ENCODE measurements around the gene ASAP2.

Gene ASAP2

DNA sequence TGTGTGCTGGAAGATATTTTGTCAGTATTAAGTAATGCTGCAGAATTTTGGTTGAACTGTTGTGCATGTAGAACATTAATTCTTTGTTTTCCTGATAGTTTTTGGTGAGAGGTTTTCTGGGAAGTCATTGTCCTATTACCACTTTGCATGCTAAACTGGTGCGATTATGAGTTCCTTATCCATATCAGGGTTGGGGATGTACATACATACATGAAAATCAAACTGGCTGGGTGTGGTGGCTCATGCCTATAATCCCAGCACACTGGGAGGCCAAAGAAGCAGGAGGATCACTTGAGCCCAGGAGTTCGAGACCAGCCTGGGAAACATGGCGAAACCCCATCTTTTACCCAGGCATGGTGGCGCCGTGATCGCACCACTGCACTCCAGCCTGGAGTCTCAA is 34.6 kb downstream of the ASAP2 start:
- Histone ChIP-seq H3K4me3 (ENCODE audit: low read depth, low read length, poor library complexity, severe bottlenecking) (no peak overlapping the region), H3K9me2 (ENCODE audit: low read depth, low read length) (no peaks in the 10 kb centered on the region), H3K27me3 (ENCODE audit: insufficient read depth, low read length) (no peaks in the 10 kb centered on the region), H2AFZ (ENCODE audit: low read length) (no peak overlapping the region), H3K4me2 (ENCODE audit: low read length) (no peak overlapping the region), H3K4me1 (ENCODE audit: insufficient read depth, low read length, severe bottlenecking) (no peaks in the 10 kb centered on the region), H3K27ac (ENCODE audit: low read depth, low read length, poor library complexity, severe bottlenecking) (no peak overlapping the region), H4K20me1 (ENCODE audit: insufficient read depth, low read length) (no peaks in the 10 kb centered on the region), H3K9ac (ENCODE audit: low read length) (no peak overlapping the region), H3K9me3 (ENCODE audit: low read length) (no peaks in the 10 kb centered on the region), H3F3A (ENCODE audit: insufficient read depth, low read length) (no peaks in the 10 kb centered on the region), H3K79me2 (ENCODE audit: insufficient read depth, low read length) (no peaks in the 10 kb centered on the region), H3K36me3 (ENCODE audit: insufficient read depth, low read length) (no peaks in the 10 kb centered on the region)
- TF ChIP-seq EZH2 (IDR thresholded peaks at IDR 0.05; ENCODE audit: borderline replicate concordance, low read length) = no peak
- TF ChIP-seq, protein P1, sequence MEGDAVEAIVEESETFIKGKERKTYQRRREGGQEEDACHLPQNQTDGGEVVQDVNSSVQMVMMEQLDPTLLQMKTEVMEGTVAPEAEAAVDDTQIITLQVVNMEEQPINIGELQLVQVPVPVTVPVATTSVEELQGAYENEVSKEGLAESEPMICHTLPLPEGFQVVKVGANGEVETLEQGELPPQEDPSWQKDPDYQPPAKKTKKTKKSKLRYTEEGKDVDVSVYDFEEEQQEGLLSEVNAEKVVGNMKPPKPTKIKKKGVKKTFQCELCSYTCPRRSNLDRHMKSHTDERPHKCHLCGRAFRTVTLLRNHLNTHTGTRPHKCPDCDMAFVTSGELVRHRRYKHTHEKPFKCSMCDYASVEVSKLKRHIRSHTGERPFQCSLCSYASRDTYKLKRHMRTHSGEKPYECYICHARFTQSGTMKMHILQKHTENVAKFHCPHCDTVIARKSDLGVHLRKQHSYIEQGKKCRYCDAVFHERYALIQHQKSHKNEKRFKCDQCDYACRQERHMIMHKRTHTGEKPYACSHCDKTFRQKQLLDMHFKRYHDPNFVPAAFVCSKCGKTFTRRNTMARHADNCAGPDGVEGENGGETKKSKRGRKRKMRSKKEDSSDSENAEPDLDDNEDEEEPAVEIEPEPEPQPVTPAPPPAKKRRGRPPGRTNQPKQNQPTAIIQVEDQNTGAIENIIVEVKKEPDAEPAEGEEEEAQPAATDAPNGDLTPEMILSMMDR (IDR thresholded peaks at IDR 0.05; ENCODE audit: low read length) = no peak

DNA sequence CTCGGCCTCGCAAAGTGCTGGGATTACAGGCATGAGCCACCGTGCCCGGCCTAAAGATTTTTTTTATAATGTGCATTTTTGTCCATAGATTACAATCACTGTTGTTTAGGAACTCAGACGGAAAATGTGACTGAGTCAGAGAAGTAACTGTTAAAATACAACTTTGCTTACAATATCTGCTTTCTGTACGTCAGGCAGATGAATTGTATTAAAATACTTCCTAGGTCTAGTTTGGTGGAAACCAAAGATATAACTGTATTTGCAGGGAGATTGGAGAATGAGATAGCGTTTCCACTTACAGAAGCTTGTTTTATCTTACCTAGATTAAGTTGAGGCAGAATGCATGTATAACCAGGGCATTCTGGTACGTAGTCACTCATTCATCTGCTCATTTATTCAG is 36.7 kb downstream of the ASAP2 start:
- TF ChIP-seq EZH2 (IDR thresholded peaks at IDR 0.05; ENCODE audit: borderline replicate concordance, low read length) = no peak
- TF ChIP-seq, protein P1 (IDR thresholded peaks at IDR 0.05; ENCODE audit: low read length) = no peak
- H3K36me3 ChIP-seq (ENCODE audit: insufficient read depth, low read length) = no peaks in the 10 kb centered on the region
- H3K4me1 ChIP-seq (ENCODE audit: insufficient read depth, low read length, severe bottlenecking) = no peaks in the 10 kb centered on the region
- H3F3A ChIP-seq (ENCODE audit: insufficient read depth, low read length) = no peaks in the 10 kb centered on the region
- H4K20me1 ChIP-seq (ENCODE audit: insufficient read depth, low read length) = no peaks in the 10 kb centered on the region
- H3K9me2 ChIP-seq (ENCODE audit: low read depth, low read length) = no peaks in the 10 kb centered on the region
- no peaks in the 10 kb centered on the region for H3K9me3 ChIP-seq (ENCODE audit: low read length)
- no peak overlapping the region for H3K27ac ChIP-seq (ENCODE audit: low read depth, low read length, poor library complexity, severe bottlenecking)
- no peaks in the 10 kb centered on the region; the same call in 1 of the 2 replicates for H3K27me3 ChIP-seq (ENCODE audit: insufficient read depth, low read length)
- H3K79me2 ChIP-seq (ENCODE audit: insufficient read depth, low read length) = no peaks in the 10 kb centered on the region
- H3K9ac ChIP-seq (ENCODE audit: low read length) = no peak overlapping the region
- no peak overlapping the region for H3K4me2 ChIP-seq (ENCODE audit: low read length)
- H3K4me3 ChIP-seq (ENCODE audit: low read depth, low read length, poor library complexity, severe bottlenecking) = no peak overlapping the region
- H2AFZ ChIP-seq (ENCODE audit: low read length) = no peak overlapping the region

DNA sequence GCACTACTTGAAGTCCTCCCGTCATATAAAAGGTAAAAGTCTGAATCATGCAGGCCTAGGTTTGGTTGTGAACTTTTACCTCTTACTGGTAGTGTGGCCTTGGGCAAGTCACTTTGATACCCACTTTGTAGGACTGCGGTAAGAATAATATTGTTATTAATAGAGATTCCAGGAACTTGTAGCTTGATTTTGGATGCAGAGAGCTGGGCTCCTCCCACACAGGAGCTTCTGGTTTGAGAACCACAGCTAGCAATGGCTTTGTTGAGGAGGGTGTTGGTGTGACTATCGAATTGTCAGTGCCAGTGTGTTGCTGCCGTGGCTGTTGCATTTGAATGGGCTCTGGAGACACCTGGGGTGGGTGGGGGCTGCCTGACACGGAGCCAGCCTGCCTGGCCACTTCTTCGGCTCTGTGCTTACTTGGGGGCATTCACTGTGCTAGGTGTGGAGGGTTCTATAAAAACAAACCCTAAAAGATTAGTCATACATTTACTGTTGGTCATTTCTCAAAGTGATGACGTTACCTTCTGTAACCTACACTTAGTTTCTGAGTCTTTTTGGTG is 38.5 kb downstream of the ASAP2 start:
- Histone ChIP-seq H2AFZ (ENCODE audit: low read length) (no peak overlapping the region), H3K9me2 (ENCODE audit: low read depth, low read length) (no peaks in the 10 kb centered on the region), H3K9me3 (ENCODE audit: low read length) (no peaks in the 10 kb centered on the region), H3K27ac (ENCODE audit: low read depth, low read length, poor library complexity, severe bottlenecking) (no peak overlapping the region), H3K9ac (ENCODE audit: low read length) (no peak overlapping the region), H3K4me3 (ENCODE audit: low read depth, low read length, poor library complexity, severe bottlenecking) (no peak overlapping the region), H3F3A (ENCODE audit: insufficient read depth, low read length) (no peaks in the 10 kb centered on the region), H3K36me3 (ENCODE audit: insufficient read depth, low read length) (no peaks in the 10 kb centered on the region), H3K27me3 (ENCODE audit: insufficient read depth, low read length) (no peaks in the 10 kb centered on the region; the same call in 1 of the 2 replicates), H3K4me1 (ENCODE audit: insufficient read depth, low read length, severe bottlenecking) (no peaks in the 10 kb centered on the region), H3K79me2 (ENCODE audit: insufficient read depth, low read length) (no peaks in the 10 kb centered on the region), H3K4me2 (ENCODE audit: low read length) (no peak overlapping the region), H4K20me1 (ENCODE audit: insufficient read depth, low read length) (no peaks in the 10 kb centered on the region)
- no peak for TF ChIP-seq EZH2 (IDR thresholded peaks at IDR 0.05; ENCODE audit: borderline replicate concordance, low read length)
- TF ChIP-seq, protein P1 (IDR thresholded peaks at IDR 0.05; ENCODE audit: low read length) = no peak
